GM12878 (cell line): ENCODE data around the gene COL11A2. TPM values are rescaled to one million over a fixed set of nuclear protein-coding genes. Genes with fewer than 3 reads are reported as not detected.

ENCODE experiments used
- ATF7 ChIP-seq: fragments of 450-650 bp; IDR thresholded peaks from 2 replicates; pipeline ENCODE4 v1.6.1; 2016; ENCODE audit warnings: low read depth, mild to moderate bottlenecking
- BACH1 ChIP-seq: fragments of 450-650 bp; IDR thresholded peaks from 2 replicates; pipeline ENCODE4 v1.6.1; 2017; ENCODE audit warnings: mild to moderate bottlenecking, borderline replicate concordance
- BHLHE40 ChIP-seq, 2 experiments: fragments of 450-650 bp in 1 of 2; IDR thresholded peaks; 2 replicates each; pipeline ENCODE4 v1.6.1; 2011 to 2017; ENCODE audit warnings: low read depth in 2 of 2, borderline replicate concordance in 1 of 2, improper control_type of control experiment in 1 of 2, low read length in 1 of 2, mild to moderate bottlenecking in 1 of 2
- HDAC2 ChIP-seq: fragments of 200-600 bp; sonication (generic); IDR thresholded peaks from 2 replicates; pipeline ENCODE4 v1.6.1; 2017
- IKZF1 ChIP-seq: fragments of 450-650 bp; conservative IDR thresholded peaks from 2 replicates; pipeline ENCODE4 v1.6.1; 2017; ENCODE audit warnings: antibody characterized with exemption, mild to moderate bottlenecking
- LARP7 ChIP-seq: fragments of 450-650 bp; IDR thresholded peaks from 2 replicates; pipeline ENCODE4 v1.6.1; 2017; ENCODE audit warnings: mild to moderate bottlenecking
- MAX ChIP-seq: IDR thresholded peaks from 2 replicates; pipeline ENCODE4 v1.6.1; 2012; ENCODE audit warnings: low read depth, low read length, improper control_type of control experiment
- MTA3 ChIP-seq: IDR thresholded peaks from 2 replicates; pipeline ENCODE4 v1.6.1; 2012; ENCODE audit warnings: low read length, inconsistent platforms, borderline replicate concordance
- NR2C1 ChIP-seq: fragments of 450-650 bp; IDR thresholded peaks from 2 replicates; pipeline ENCODE4 v1.6.1; 2017; ENCODE audit warnings: antibody characterized with exemption, mild to moderate bottlenecking, moderate library complexity
- NR2F1 ChIP-seq: fragments of 450-650 bp; conservative IDR thresholded peaks from 2 replicates; pipeline ENCODE4 v1.6.1; 2017; ENCODE audit warnings: mild to moderate bottlenecking
- POLR2AphosphoS2 ChIP-seq: IDR thresholded peaks from 2 replicates; pipeline ENCODE4 v1.6.1; 2011; ENCODE audit warnings: low read depth, mild to moderate bottlenecking, low read length, improper control_type of control experiment, moderate library complexity
- RFX5 ChIP-seq: IDR thresholded peaks from 2 replicates; pipeline ENCODE4 v1.6.1; 2011; ENCODE audit warnings: low read depth, low read length, improper control_type of control experiment
- SIN3A ChIP-seq: IDR thresholded peaks from 2 replicates; pipeline ENCODE4 v1.6.1; 2012; ENCODE audit warnings: low read depth, low read length, improper control_type of control experiment
- SKIL ChIP-seq: fragments of 450-650 bp; IDR thresholded peaks from 2 replicates; pipeline ENCODE4 v1.6.1; 2017; ENCODE audit warnings: mild to moderate bottlenecking, low read depth, inconsistent platforms; ENCODE audit not compliant: poor library complexity, severe bottlenecking
- SREBF2 ChIP-seq: IDR thresholded peaks from 2 replicates; pipeline ENCODE4 v1.6.1; 2012; ENCODE audit warnings: mild to moderate bottlenecking, low read length
- polyA plus RNA-seq, 11 experiments: library from polyadenylated mRNA; depleted of rRNA in 4 of 11; unstranded in 6 of 11; stranded (reverse) in 5 of 11; fragments of >200 nt; fragmentation: Nextera tagmentation in 4 of 11; fragmentation: Illumina TruSeq in 1 of 11; extraction: Ambion mirVana in 4 of 11; extraction: Trizol in 1 of 11; gene quantifications; 1 replicate in 1 of 11; 2 replicates in 10 of 11; pipeline versions ENCODE4 v1.2.1 to v1.2.3, GENCODE V29; 2011 to 2016; ENCODE audit warnings: inconsistent platforms in 2 of 11, missing spikeins in 2 of 11, low read depth in 1 of 11
- total RNA-seq, 4 experiments: library from RNA; depleted of rRNA in 3 of 4; stranded (reverse); fragments of >200 nt in 3 of 4; fragmentation: Illumina TruSeq in 1 of 4; extraction: Trizol in 1 of 4; gene quantifications; 2 replicates each; pipeline versions ENCODE4 v1.2.1 to v1.2.3, GENCODE V29; 2013 to 2021
- TF ChIP-seq, protein P1 (sequence below): fragments of 450-650 bp; IDR thresholded peaks from 2 replicates; pipeline ENCODE4 v1.6.1; 2017; ENCODE audit warnings: mild to moderate bottlenecking, moderate library complexity
- TF ChIP-seq, protein P2 (sequence below): fragments of 450-650 bp; IDR thresholded peaks from 2 replicates; pipeline ENCODE4 v1.6.1; 2017; ENCODE audit warnings: antibody characterized with exemption, mild to moderate bottlenecking, moderate library complexity
- TF ChIP-seq, protein P3 (sequence below): fragments of 450-650 bp; IDR thresholded peaks from 2 replicates; pipeline ENCODE4 v1.6.1; 2017; ENCODE audit warnings: mild to moderate bottlenecking

The COL11A2 gene
- total and polyA plus RNA-seq, 10 of the 15 experiments (the other 5 are each of a cell fraction or from before 2014, with no cell fraction given), result 0.03 to 0.83 (median 0.22) TPM; not detected in 1

DNA sequence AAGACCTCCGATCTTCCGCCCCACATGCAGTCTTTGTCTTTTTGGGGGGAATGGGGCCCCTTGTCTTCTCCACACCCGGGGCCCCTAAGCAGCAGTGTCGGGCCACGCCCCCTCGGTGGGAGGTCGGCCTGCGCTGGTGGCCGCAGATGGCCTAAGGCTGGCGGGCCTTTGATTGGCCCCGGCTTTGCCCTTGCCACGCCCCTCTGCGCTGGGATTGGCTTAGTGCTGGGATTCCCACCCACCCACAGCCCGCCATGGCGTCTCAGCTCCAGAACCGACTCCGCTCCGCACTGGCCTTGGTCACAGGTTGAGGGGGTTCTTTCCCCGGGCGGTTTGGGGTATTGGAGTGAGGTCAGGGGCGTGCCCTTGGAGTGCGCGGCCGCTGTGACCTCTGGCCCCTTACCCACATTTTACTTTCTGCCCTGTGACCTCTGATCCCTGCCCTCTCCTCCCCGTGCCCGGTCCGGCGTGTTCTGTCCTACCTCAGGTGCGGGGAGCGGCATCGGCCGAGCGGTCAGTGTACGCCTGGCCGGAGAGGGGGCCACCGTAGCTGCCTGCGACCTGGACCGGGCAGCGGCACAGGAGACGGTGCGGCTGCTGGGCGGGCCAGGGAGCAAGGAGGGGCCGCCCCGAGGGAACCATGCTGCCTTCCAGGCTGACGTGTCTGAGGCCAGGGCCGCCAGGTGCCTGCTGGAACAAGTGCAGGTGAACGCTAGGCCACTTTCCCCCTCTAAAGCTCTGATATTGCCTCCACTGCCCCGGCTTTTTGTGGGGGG lies 12.3 kb upstream of the COL11A2 start, which contains the start of gene HSD17B8 (continued):
- TF ChIP-seq, protein P1, sequence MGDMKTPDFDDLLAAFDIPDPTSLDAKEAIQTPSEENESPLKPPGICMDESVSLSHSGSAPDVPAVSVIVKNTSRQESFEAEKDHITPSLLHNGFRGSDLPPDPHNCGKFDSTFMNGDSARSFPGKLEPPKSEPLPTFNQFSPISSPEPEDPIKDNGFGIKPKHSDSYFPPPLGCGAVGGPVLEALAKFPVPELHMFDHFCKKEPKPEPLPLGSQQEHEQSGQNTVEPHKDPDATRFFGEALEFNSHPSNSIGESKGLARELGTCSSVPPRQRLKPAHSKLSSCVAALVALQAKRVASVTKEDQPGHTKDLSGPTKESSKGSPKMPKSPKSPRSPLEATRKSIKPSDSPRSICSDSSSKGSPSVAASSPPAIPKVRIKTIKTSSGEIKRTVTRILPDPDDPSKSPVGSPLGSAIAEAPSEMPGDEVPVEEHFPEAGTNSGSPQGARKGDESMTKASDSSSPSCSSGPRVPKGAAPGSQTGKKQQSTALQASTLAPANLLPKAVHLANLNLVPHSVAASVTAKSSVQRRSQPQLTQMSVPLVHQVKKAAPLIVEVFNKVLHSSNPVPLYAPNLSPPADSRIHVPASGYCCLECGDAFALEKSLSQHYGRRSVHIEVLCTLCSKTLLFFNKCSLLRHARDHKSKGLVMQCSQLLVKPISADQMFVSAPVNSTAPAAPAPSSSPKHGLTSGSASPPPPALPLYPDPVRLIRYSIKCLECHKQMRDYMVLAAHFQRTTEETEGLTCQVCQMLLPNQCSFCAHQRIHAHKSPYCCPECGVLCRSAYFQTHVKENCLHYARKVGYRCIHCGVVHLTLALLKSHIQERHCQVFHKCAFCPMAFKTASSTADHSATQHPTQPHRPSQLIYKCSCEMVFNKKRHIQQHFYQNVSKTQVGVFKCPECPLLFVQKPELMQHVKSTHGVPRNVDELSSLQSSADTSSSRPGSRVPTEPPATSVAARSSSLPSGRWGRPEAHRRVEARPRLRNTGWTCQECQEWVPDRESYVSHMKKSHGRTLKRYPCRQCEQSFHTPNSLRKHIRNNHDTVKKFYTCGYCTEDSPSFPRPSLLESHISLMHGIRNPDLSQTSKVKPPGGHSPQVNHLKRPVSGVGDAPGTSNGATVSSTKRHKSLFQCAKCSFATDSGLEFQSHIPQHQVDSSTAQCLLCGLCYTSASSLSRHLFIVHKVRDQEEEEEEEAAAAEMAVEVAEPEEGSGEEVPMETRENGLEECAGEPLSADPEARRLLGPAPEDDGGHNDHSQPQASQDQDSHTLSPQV, result no peak
- TF ChIP-seq MAX (no peak), MTA3 (no peak), SREBF2 (no peak), BACH1 (peak; percentile 41), NR2C1 (peak; percentile 91), LARP7 (peak; percentile 10; the same call in 1 of the 2 replicates), NR2F1 (peak; percentile 98), SIN3A (no peak), SKIL (no peak), RFX5 (peak; percentile 67), POLR2AphosphoS2 (peak; percentile 95), ATF7 (no peak), HDAC2 (no peak), BHLHE40 (IDR thresholded peaks at IDR 0.05; ENCODE audit: borderline replicate concordance in 1 of 2, low read depth in 2 of 2, low read length in 1 of 2) (peak in 1 of 2 experiments; percentile 27; a peak in 1 of 4 replicates), IKZF1 (0 out of 2 replicates have a peak, but pooled peaks have one; percentile 9)
- TF ChIP-seq, protein P2, sequence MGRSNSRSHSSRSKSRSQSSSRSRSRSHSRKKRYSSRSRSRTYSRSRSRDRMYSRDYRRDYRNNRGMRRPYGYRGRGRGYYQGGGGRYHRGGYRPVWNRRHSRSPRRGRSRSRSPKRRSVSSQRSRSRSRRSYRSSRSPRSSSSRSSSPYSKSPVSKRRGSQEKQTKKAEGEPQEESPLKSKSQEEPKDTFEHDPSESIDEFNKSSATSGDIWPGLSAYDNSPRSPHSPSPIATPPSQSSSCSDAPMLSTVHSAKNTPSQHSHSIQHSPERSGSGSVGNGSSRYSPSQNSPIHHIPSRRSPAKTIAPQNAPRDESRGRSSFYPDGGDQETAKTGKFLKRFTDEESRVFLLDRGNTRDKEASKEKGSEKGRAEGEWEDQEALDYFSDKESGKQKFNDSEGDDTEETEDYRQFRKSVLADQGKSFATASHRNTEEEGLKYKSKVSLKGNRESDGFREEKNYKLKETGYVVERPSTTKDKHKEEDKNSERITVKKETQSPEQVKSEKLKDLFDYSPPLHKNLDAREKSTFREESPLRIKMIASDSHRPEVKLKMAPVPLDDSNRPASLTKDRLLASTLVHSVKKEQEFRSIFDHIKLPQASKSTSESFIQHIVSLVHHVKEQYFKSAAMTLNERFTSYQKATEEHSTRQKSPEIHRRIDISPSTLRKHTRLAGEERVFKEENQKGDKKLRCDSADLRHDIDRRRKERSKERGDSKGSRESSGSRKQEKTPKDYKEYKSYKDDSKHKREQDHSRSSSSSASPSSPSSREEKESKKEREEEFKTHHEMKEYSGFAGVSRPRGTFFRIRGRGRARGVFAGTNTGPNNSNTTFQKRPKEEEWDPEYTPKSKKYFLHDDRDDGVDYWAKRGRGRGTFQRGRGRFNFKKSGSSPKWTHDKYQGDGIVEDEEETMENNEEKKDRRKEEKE, result no peak
- TF ChIP-seq, protein P3, sequence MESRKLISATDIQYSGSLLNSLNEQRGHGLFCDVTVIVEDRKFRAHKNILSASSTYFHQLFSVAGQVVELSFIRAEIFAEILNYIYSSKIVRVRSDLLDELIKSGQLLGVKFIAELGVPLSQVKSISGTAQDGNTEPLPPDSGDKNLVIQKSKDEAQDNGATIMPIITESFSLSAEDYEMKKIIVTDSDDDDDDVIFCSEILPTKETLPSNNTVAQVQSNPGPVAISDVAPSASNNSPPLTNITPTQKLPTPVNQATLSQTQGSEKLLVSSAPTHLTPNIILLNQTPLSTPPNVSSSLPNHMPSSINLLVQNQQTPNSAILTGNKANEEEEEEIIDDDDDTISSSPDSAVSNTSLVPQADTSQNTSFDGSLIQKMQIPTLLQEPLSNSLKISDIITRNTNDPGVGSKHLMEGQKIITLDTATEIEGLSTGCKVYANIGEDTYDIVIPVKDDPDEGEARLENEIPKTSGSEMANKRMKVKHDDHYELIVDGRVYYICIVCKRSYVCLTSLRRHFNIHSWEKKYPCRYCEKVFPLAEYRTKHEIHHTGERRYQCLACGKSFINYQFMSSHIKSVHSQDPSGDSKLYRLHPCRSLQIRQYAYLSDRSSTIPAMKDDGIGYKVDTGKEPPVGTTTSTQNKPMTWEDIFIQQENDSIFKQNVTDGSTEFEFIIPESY, result no peak
